Erythroblast (primary cell): Measurements from ENCODE around the gene BLNK.

Source experiments
- GATA1 ChIP-seq: IDR thresholded peaks from 2 replicates; pipeline ENCODE4 v1.6.1; 2011; ENCODE audit warnings: low read depth, mild to moderate bottlenecking, control low read depth, low read length, moderate library complexity
- POLR2A ChIP-seq: IDR thresholded peaks from 2 replicates; pipeline ENCODE4 v1.6.1; 2011; ENCODE audit warnings: mild to moderate bottlenecking, low read length

- no peak for TF ChIP-seq POLR2A
- no peak for TF ChIP-seq GATA1
These were observed 37.4 kb downstream of the BLNK start for GRCh38 chr10:96233959-96234358.
